Measurements from ENCODE around the gene IRAK2.

Gene IRAK2

GRCh38 chr3:10189557-10190354 is 25.0 kb downstream of the IRAK2 start:
- no peak for DNase-seq

DNA sequence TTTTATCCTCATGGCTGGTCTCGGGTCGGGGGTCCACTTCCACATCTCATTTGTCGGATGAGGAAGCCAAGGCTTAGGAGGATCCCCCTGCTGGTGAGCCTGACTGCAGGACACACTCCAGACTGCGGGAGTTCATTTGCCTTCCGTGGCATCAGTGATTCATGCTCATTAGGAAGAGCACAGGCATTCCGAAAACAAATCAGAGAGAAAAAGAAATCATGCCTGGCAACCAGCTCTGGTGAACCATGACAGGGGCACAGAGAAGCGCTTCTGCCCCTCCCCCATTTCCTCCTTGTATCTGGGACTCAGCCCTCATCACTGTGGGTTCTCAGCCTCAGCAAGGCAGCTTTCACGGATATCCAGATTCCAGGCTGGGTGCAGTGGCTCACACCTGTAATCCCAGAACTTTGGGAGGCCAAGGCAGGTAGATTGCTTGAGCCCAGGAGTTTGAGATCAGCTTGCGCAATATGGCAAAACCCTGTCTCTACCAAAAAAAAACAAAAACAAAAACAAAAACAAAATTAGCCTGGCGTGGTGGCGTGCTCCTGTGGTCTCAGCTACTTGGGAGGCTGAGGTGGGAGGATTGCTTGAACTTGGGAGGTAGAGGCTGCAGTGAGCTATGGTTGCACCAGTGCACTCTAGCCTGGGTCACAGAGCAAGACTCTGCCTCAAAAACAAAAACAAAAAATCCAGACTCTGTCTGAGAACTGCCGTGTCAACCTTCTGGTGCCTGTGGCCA is 28.4 kb downstream of the IRAK2 start:
- peak; percentile 19 for DNase-seq

GRCh38 chr3:10193692-10194327 is 29.1 kb downstream of the IRAK2 start:
- DNase-seq, result no peak

DNA sequence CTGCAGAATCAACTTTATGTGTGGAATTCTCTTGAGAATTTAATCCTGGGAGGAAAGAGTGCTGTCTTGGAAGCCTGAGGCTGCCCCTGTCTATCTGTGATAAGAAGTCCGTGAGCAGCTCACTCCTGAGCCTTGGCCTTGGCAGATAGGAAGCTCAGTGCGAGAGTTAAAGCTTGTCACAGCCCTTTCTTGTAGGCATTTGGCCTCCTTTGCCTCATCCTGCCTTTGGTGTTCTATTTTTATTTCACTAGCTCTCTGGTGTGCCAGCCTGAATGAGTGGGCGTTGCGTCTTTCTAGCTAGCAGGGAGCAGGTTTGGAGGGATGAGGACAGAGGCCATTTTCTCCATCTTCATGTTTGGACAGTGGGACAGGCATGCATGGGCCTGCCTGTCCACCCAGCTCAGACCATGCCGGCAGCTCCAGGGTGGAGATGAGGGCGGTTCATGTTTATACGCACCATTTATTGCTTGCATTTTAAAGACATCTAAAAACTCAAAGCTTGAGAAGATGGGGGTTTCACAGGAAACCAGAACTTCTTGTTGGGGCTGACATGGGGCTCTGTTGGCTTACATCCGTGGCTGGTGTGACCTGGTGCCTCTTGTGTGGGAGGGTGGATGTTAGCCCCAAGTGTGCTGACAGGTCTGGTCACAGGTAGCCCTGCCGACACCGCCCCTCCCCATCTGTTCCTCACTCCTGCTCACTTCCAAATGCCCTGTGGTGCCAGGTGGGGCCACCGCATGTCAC is 29.8 kb downstream of the IRAK2 start:
- no peak for DNase-seq

GRCh38 chr3:10195366-10196089 is 30.8 kb downstream of the IRAK2 start:
- DNase-seq, result no peak

GRCh38 chr3:10196389-10197052 is 31.8 kb downstream of the IRAK2 start:
- no peak for DNase-seq

DNA sequence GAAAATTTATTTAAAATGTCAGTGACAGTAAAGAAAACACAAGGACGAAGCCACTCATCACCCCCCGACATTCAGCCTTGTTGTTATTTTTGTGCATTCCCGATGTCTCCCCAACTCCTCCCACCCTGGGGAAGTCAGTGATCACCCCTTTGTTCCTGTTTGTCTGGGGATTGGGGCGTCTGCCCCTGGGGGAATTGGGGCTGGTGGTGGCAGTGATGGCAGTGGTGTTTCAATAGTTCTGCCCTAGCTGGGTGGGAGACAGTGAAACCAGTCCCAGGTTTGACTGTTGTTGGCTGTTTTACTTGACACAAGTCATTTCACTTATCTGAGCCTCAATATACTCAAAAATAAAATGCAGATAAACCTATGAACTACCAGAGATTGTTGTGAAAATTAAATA is 33.5 kb downstream of the IRAK2 start:
- DNase-seq, result no peak

DNA sequence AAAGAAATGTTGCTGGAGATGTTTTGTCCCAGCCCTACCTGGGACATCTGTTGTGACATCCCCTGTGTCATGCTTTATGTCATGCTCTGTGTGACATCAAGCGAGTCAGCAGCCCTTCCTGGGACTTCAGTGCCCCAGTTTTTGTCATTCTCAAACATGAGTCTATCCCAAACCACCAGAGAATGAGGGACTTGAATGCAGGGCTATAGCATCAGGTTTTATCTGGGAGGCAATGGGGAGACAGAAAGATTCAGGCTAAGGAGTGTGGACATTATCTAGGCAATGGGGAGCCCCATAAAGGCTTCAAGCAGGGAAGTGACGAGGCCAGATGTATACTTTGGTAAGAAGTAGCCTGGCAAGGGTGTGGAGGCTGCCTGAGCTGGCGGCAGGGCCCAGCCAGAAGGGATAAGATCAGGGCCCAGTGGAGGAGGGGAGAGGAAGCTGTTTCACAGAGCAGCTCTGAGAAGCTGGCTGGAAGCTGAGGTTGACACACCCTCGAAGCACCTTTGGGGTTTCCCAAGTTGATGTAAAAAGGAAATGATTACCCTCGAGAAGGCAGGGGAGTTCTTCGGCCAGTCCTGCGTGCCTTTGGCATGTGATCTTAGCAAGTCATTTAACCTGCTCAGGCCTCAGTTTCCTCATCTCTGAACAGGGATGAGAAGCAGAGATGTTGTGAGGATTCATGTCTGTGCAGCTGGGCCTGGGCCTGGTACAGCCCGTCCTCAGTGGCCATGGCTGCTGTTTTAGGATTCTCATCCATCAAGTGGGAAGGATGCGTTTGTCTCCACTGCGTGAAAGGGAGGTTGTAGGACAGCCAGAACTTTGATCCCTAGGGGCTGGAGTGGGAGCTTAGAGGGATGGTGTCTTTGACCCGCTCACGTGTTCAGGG is 34.3 kb downstream of the IRAK2 start:
- no peak for DNase-seq

- no peak for DNase-seq
These were observed 40.2 kb downstream of the IRAK2 start for GRCh38 chr3:10204921-10205320.

DNA sequence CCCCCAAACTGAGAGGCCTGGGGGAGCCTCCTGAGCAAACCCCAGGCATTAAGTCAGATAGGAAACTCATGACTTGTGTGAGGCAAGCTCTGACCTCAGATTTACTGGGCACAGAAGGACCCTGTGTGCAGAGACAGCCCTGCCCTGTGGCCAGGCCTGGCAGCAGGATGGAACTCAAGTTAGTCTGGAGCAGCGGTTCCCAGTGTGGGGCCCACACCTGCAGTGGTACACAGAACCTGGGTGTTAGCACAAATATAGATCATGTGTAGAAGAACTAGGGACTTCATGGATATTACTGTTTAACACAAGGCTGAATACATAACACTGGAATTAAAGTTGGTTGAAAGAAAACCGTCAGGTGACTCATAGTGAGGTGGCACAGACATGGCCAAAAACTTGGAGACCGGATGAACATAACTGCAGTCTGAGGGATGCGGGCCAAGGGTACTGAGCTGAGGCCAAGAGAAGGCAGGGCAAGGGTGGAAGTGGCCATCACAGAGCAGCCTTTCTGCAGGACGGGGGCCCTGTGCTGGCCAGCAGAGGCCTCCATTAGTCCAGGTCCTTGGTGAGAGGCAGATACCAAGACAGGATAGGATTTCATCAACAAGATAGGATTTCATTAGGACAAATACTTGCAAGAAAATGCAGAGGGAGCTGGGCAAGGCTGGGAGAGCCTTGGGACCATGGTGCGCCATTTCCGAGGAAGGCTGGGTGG is 40.9 kb downstream of the IRAK2 start:
- DNase-seq, result no peak

DNA sequence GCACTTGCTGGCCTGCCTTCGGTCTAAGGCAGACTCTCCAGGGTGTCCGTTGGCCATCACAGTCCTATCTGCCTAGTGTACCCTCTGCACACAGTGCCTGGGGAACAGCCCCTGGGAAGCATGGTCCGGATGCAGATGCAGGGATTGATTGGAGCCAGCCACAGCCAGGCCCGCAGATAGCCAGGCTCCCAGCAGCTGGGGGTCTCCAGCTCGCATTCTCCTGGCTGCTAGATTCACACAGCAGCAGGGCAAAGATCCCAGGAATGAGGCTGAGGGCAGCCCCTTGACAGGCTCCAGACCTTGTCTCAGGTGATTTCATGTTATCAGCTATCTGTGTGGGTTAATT is 41.4 kb downstream of the IRAK2 start:
- no peak for DNase-seq

DNA sequence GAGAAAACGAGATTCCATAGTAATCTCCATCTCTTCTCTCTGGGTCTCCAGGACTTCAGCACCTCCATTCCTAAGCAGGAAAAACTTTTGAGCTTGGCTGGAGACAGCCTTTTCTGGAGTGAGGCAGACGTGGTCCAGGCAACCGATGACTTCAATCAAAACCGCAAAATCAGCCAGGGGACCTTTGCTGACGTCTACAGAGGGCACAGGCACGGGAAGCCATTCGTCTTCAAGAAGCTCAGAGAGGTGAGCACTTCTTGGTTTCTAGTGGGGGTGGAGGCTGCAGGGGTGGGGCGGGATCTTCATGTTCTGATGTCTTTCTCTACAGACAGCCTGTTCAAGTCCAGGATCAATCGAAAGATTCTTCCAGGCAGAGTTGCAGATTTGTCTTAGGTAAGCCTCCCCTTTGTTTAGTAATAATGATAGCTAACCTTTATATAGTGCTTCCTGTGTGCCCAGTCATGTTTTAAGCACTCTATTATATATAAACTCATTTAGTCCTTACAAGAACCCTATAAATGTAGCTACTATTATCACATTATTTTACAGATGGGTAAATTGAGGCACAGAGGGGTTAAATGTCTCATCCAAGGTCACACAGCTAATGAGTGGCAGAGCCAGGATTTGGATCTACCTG is 48.6 kb downstream of the IRAK2 start:
- DNase-seq, result no peak

DNA sequence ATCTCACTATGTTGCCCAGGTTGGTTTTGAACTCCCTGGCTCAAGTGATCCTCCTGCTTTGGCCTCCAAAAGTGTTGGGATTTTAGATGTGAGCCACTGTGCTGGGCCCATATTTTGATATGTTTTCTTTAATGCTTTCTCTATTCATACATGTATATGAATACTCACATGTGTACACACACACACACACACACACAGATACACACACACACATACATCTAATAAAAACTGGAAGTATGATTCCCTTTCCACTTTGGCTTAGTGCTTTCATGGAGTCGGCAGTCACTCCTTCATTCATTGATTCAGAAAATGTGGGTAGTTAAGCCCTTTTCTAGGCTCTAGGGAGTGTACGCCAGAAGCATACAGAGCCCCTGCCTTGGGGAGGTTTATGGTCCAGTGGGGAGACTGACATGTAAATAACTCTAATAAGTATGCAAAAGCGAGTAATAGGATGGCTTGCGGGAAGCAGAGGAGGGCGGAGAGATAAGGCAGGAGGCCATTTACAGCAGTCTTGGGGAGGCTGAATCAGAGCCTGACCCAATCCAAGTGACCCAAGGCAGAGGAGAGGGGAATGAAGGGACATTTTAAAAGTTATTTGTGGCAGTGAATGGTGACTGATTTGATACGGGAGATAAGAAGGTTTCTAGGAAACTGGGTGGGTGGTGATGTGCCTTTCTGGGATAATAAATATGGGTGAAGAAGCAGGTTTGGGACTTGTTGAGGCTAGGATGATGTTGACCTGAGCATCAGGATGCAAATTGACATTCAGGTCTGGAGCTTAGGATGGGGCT is 51.1 kb downstream of the IRAK2 start:
- DNase-seq, result no peak

- no peak for DNase-seq
These were observed 52.6 kb downstream of the IRAK2 start for GRCh38 chr3:10217359-10217758.

GRCh38 chr3:10219737-10220136 is 55.0 kb downstream of the IRAK2 start:
- DNase-seq, result no peak

- DNase-seq, result no peak
These were observed 59.2 kb downstream of the IRAK2 start for GRCh38 chr3:10223676-10224639.

Measured in right kidney (tissue), 1 donor.